HCT116 (cell line): ENCODE data around the gene ADGRD1. TPM values are rescaled to one million over a fixed set of nuclear protein-coding genes. Genes with fewer than 3 reads are reported as not detected.

Experiments
- ATAC-seq: fragments of 200-7000 bp; cut with Tn5 transposase; 2 replicates; pipeline ENCODE4 v1.9.1; 2020; ENCODE audit warnings: mild to moderate bottlenecking, moderate library complexity
- BruUV-seq: library from RNA; stranded (reverse); fragments of 400-500 nt; replicated peaks from 2 replicates; lab custom pipeline; 2021; lab: Mats Ljungman, UMichigan
- CTCF ChIA-PET: fragments of 300-600 bp; sonication (Branson Sonifier 250); formaldehyde crosslinking; loops from one replicate; lab custom pipeline; 2021; ENCODE audit warnings: antibody characterized with exemption; lab: Charles Lee
- POLR2A ChIA-PET: fragments of 300-600, 350-600 bp; sonication (Branson Sonifier 250); formaldehyde crosslinking; loops from one replicate; lab custom pipeline; 2021; ENCODE audit warnings: antibody characterized with exemption; lab: Charles Lee
- RAD21 ChIA-PET, 2 experiments: fragments of 300-600 bp; sonication (Branson Sonifier 250); formaldehyde crosslinking; loops; one replicate each; lab custom pipeline; 2023; ENCODE audit warnings: low total read pairs in 2 of 2; ENCODE audit not compliant: uncharacterized antibody in 2 of 2, unreplicated experiment in 2 of 2, low non-redundant PET in 1 of 2; lab: Charles Lee
- DNase-seq: peaks from one replicate; pipeline ENCODE4 v3.0.0-alpha.2; 2010; ENCODE audit warnings: low read depth, low spot score
- H2AFZ ChIP-seq: fragments of 200-600 bp; shearing (Covaris generic), sonication (generic); 2 replicates; pipeline ENCODE4 v1.6.1; 2017; ENCODE audit warnings: low read depth, mixed run types, mixed read lengths, antibody characterized with exemption, low read length; ENCODE audit not compliant: poor library complexity, severe bottlenecking
- H3K27ac ChIP-seq: 2 replicates; pipeline ENCODE4 v1.5.1; 2012; ENCODE audit warnings: low read depth, low read length
- H3K27me3 ChIP-seq: fragments of 200-600 bp; sonication (generic); 2 replicates; pipeline ENCODE4 v1.6.1; 2016; ENCODE audit warnings: mixed run types, low read length, mixed read lengths; ENCODE audit not compliant: insufficient read depth
- H3K36me3 ChIP-seq, 2 experiments: fragments of 200-500 bp in 1 of 2; fragments of 200-600 bp in 1 of 2; sonication (Bioruptor generic) in 1 of 2; sonication (generic) in 1 of 2; 2 replicates each; pipeline versions ENCODE4 v1.5.1 to v1.6.1; 2014 to 2016; ENCODE audit warnings: low read length in 2 of 2, inconsistent platforms in 1 of 2, mixed read lengths in 1 of 2, mixed run types in 1 of 2; ENCODE audit not compliant: insufficient read depth in 2 of 2, control insufficient read depth in 1 of 2
- H3K4me1 ChIP-seq, 2 experiments: fragments of 200-600 bp in 1 of 2; sonication (generic) in 1 of 2; 2 replicates each; pipeline versions ENCODE4 v1.5.1 to v1.6.1; 2012 to 2017; ENCODE audit warnings: low read length in 2 of 2, inconsistent platforms in 1 of 2, mild to moderate bottlenecking in 1 of 2, mixed read lengths in 1 of 2, mixed run types in 1 of 2, moderate library complexity in 1 of 2; ENCODE audit not compliant: insufficient read depth in 2 of 2, control insufficient read depth in 1 of 2
- H3K4me2 ChIP-seq: fragments of 200-600 bp; sonication (generic); 2 replicates; pipeline ENCODE4 v1.6.1; 2017; ENCODE audit warnings: mixed run types, low read length, mixed read lengths
- H3K4me3 ChIP-seq, 2 experiments: fragments of 200-600 bp in 1 of 2; sonication (generic) in 1 of 2; replicated peaks in 1 of 2; 2 replicates each; pipeline ENCODE4 v1.5.1; 2011 to 2016; ENCODE audit warnings: low read length in 2 of 2, control low read depth in 1 of 2, low read depth in 1 of 2, mild to moderate bottlenecking in 1 of 2, mixed read lengths in 1 of 2, mixed run types in 1 of 2
- H3K79me2 ChIP-seq: fragments of 200-600 bp; sonication (generic); 2 replicates; pipeline ENCODE4 v1.6.1; 2017; ENCODE audit warnings: mild to moderate bottlenecking, mixed run types, low read length, moderate library complexity, mixed read lengths; ENCODE audit not compliant: insufficient read depth
- H3K9ac ChIP-seq: fragments of 200-600 bp; sonication (generic); 2 replicates; pipeline ENCODE4 v1.6.1; 2016; ENCODE audit warnings: low read length, mixed read lengths
- H3K9me2 ChIP-seq: fragments of 200-600 bp; sonication (generic), shearing (Covaris generic); 2 replicates; pipeline ENCODE4 v1.6.1; 2017; ENCODE audit warnings: mixed run types, mild to moderate bottlenecking, moderate library complexity; ENCODE audit not compliant: insufficient read depth
- H3K9me3 ChIP-seq, 2 experiments: fragments of 200-500 bp in 1 of 2; fragments of 200-600 bp in 1 of 2; sonication (Bioruptor generic) in 1 of 2; sonication (generic) in 1 of 2; 2 replicates each; pipeline ENCODE4 v1.6.1; 2014 to 2017; ENCODE audit warnings: low read length in 2 of 2, mixed read lengths in 2 of 2, inconsistent platforms in 1 of 2, low read depth in 1 of 2, mild to moderate bottlenecking in 1 of 2, mixed run types in 1 of 2, moderate library complexity in 1 of 2; ENCODE audit not compliant: control insufficient read depth in 1 of 2, insufficient read depth in 1 of 2
- H4K20me1 ChIP-seq: fragments of 200-600 bp; sonication (generic), shearing (Covaris generic); 2 replicates; pipeline ENCODE4 v1.6.1; 2017; ENCODE audit warnings: mixed run types, mild to moderate bottlenecking, moderate library complexity; ENCODE audit not compliant: insufficient read depth
- CBX3 ChIP-seq: IDR thresholded peaks from 2 replicates; pipeline ENCODE4 v1.6.1; 2012; ENCODE audit warnings: low read depth
- ELF1 ChIP-seq: IDR thresholded peaks from 2 replicates; pipeline ENCODE4 v1.6.1; 2012; ENCODE audit warnings: low read depth, borderline replicate concordance
- EZH2 ChIP-seq: fragments of 200-600 bp; sonication (generic); IDR thresholded peaks from 2 replicates; pipeline ENCODE4 v1.6.1; 2017; ENCODE audit warnings: antibody characterized with exemption, mixed run types
- FOSL1 ChIP-seq: IDR thresholded peaks from 2 replicates; pipeline ENCODE4 v1.6.1; 2012; ENCODE audit warnings: low read depth
- POLR2A ChIP-seq: IDR thresholded peaks from 2 replicates; pipeline ENCODE4 v1.7.0; 2011; ENCODE audit warnings: borderline replicate concordance; ENCODE audit not compliant: insufficient read depth, insufficient read length; ENCODE audit errors: extremely low read depth
- POLR2AphosphoS5 ChIP-seq: IDR thresholded peaks from 2 replicates; pipeline ENCODE4 v1.6.1; 2011; ENCODE audit warnings: mild to moderate bottlenecking, low read depth, low read length, moderate library complexity
- RAD21 ChIP-seq: IDR thresholded peaks from 2 replicates; pipeline ENCODE4 v1.6.1; 2012; ENCODE audit warnings: low read depth, mild to moderate bottlenecking
- REST ChIP-seq: IDR thresholded peaks from 2 replicates; pipeline ENCODE4 v1.6.1; 2012; ENCODE audit warnings: low read depth
- SIN3A ChIP-seq: IDR thresholded peaks from 2 replicates; pipeline ENCODE4 v1.6.1; 2012; ENCODE audit warnings: low read depth
- SP1 ChIP-seq: IDR thresholded peaks from 2 replicates; pipeline ENCODE4 v1.6.1; 2012; ENCODE audit warnings: low read depth
- YY1 ChIP-seq: IDR thresholded peaks from 2 replicates; pipeline ENCODE4 v1.6.1; 2011; ENCODE audit warnings: low read length, low read depth, moderate library complexity, mild to moderate bottlenecking; ENCODE audit not compliant: insufficient replicate concordance; ENCODE audit errors: extremely low read depth
- ZFX ChIP-seq: fragments of 450-650 bp; IDR thresholded peaks from 2 replicates; pipeline ENCODE4 v1.6.1; 2017
- ZNF274 ChIP-seq: fragments of 200-500 bp; sonication (Bioruptor generic); IDR thresholded peaks from 2 replicates; pipeline ENCODE4 v1.6.1; 2014; ENCODE audit warnings: mild to moderate bottlenecking, low read depth, low read length, inconsistent platforms
- intact Hi-C: fragments of 100-400 bp; cut with micrococcal nuclease; formaldehyde crosslinking; loops from 2 replicates; pipeline ENCODE4 v1.10.0; 2022
- total RNA-seq: library from RNA; stranded (reverse); gene quantifications from one replicate; pipeline ENCODE4 v1.2.1, GENCODE V29; 2021; ENCODE audit not compliant: unreplicated experiment
- TF ChIP-seq, protein P1 (sequence below), 3 experiments: fragments of 200-600 bp in 1 of 3; sonication (generic) in 1 of 3; IDR thresholded peaks in 2 of 3; conservative IDR thresholded peaks in 1 of 3; 2 replicates each; pipeline ENCODE4 v1.5.1; 2012 to 2017; ENCODE audit warnings: low read depth in 2 of 3, low read length in 2 of 3, antibody characterized with exemption in 1 of 3, borderline replicate concordance in 1 of 3, control low read depth in 1 of 3, mild to moderate bottlenecking in 1 of 3, mixed read lengths in 1 of 3, mixed run types in 1 of 3, moderate library complexity in 1 of 3; ENCODE audit not compliant: insufficient read depth in 1 of 3
- TF ChIP-seq, protein P2 (sequence below): IDR thresholded peaks from 2 replicates; pipeline ENCODE4 v1.6.1; 2012

ADGRD1 gene
- total RNA-seq, 1 experiment from 2014 or later = 0.44 TPM

GRCh38 chr12:130947028-130947613 is 6.6 kb upstream of the ADGRD1 start:
- RAD21 ChIA-PET = no interaction called here

More at GRCh38 chr12:130947028-130947613, 6.6 kb upstream of the ADGRD1 start:
- no peak for TF ChIP-seq ELF1
- no peak for TF ChIP-seq CBX3
- no peak for TF ChIP-seq ZFX
- no peak for TF ChIP-seq POLR2AphosphoS5
- TF ChIP-seq, protein P1, sequence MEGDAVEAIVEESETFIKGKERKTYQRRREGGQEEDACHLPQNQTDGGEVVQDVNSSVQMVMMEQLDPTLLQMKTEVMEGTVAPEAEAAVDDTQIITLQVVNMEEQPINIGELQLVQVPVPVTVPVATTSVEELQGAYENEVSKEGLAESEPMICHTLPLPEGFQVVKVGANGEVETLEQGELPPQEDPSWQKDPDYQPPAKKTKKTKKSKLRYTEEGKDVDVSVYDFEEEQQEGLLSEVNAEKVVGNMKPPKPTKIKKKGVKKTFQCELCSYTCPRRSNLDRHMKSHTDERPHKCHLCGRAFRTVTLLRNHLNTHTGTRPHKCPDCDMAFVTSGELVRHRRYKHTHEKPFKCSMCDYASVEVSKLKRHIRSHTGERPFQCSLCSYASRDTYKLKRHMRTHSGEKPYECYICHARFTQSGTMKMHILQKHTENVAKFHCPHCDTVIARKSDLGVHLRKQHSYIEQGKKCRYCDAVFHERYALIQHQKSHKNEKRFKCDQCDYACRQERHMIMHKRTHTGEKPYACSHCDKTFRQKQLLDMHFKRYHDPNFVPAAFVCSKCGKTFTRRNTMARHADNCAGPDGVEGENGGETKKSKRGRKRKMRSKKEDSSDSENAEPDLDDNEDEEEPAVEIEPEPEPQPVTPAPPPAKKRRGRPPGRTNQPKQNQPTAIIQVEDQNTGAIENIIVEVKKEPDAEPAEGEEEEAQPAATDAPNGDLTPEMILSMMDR (IDR thresholded peaks at IDR 0.05 in 2 of 3, conservative IDR thresholded peaks at IDR 0.05 in 1 of 3; ENCODE audit: borderline replicate concordance in 1 of 3, insufficient read depth in 1 of 3, low read depth in 2 of 3, low read length in 2 of 3) = no peak
- no peak for TF ChIP-seq ZNF274
- no peak for TF ChIP-seq REST
- no peak for TF ChIP-seq RAD21
- TF ChIP-seq POLR2A = no peak
- no peak for TF ChIP-seq YY1
- TF ChIP-seq EZH2 = no peak
- TF ChIP-seq, protein P2, sequence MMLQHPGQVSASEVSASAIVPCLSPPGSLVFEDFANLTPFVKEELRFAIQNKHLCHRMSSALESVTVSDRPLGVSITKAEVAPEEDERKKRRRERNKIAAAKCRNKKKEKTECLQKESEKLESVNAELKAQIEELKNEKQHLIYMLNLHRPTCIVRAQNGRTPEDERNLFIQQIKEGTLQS = no peak
- TF ChIP-seq SP1 = no peak
- no peak for TF ChIP-seq SIN3A
- no peak for TF ChIP-seq FOSL1
- ChIA-PET POLR2A (no interaction called here), CTCF (no interaction called here)
- Histone ChIP-seq H3K4me3 (no peak overlapping the region), H3K27me3 (peaks cover 4% of the 10 kb centered on the region), H3K9ac (no peak overlapping the region), H4K20me1 (no peaks in the 10 kb centered on the region), H3K4me2 (no peak overlapping the region), H3K79me2 (no peaks in the 10 kb centered on the region), H2AFZ (no peak overlapping the region), H3K9me3 (no peaks in the 10 kb centered on the region), H3K27ac (no peak overlapping the region), H3K4me1 (no peaks in the 10 kb centered on the region), H3K9me2 (no peaks in the 10 kb centered on the region), H3K36me3 (no peaks in the 10 kb centered on the region)
- ATAC-seq (no peak), DNase-seq (no peak)
- intact Hi-C loops = no loop called here
- BruUV-seq = no TSS peak
